ENCODE measurements around the gene FMN1. TPM values are rescaled to one million over a fixed set of nuclear protein-coding genes. Genes with fewer than 3 reads are reported as not detected.
"Not testable (repeated sequence)": the region's sequence is repeated elsewhere in the genome, so short reads cannot be mapped to it uniquely, and the experiment has no call there.

FMN1 gene
- total and polyA plus RNA-seq, 7 donors = 3.0 to 19.9 (median 6.7) TPM

DNA sequence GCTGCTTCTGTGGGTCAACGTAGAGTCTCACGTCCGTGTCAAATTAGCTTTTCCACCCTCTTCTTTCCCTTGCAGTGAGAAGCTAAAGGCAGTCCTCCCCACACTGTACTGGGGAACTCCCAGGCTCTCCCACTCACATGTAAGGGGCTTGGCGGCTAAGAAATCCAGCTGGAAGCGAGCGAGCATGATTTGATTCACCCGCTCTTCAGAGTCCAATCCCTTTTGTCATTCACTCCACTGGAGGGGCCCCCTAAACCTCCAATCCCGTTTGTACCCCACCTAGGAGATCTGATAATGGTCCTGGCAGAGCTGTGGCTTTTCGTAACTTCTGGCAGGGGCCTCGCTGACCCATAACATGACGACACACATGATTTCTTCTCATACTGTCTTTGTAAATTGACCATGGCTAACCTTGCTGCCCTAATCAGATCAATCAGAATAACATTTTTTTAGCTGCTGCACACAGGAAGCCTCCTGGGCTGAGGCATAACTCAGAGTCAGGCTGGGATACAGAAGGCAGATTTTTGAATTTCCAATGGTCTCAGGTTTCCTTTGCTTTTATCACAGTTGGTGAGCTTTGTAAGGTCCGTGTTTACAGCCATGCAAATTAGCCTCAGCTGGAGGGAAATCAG is 241.5 kb downstream of the FMN1 start:
- Histone ChIP-seq H3K4me1 (peaks cover 0 to 26% (median 7%) of the 10 kb centered on the region in 4 donors), H3K27me3 (no peaks in the 10 kb centered on the region), H3K4me3 (no peak overlapping the region), H3K36me3 (no peaks in the 10 kb centered on the region), H3K9me3 (no peaks in the 10 kb centered on the region), H3K27ac (no peak overlapping the region)
- WGBS, 2 donors = 86 to 87% methylated on average over 12 of the region's 12 CpGs
- intact Hi-C loops (cut with DNase I) = no loop called here
- DNase-seq = no peak
- no peak for TF ChIP-seq POLR2AphosphoS5 (IDR thresholded peaks at IDR 0.05)
- TF ChIP-seq POLR2A (IDR thresholded peaks at IDR 0.05) = no peak
- TF ChIP-seq, protein P1, sequence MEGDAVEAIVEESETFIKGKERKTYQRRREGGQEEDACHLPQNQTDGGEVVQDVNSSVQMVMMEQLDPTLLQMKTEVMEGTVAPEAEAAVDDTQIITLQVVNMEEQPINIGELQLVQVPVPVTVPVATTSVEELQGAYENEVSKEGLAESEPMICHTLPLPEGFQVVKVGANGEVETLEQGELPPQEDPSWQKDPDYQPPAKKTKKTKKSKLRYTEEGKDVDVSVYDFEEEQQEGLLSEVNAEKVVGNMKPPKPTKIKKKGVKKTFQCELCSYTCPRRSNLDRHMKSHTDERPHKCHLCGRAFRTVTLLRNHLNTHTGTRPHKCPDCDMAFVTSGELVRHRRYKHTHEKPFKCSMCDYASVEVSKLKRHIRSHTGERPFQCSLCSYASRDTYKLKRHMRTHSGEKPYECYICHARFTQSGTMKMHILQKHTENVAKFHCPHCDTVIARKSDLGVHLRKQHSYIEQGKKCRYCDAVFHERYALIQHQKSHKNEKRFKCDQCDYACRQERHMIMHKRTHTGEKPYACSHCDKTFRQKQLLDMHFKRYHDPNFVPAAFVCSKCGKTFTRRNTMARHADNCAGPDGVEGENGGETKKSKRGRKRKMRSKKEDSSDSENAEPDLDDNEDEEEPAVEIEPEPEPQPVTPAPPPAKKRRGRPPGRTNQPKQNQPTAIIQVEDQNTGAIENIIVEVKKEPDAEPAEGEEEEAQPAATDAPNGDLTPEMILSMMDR (IDR thresholded peaks at IDR 0.05) = no peak
- TF ChIP-seq EP300 (IDR thresholded peaks at IDR 0.05) = no peak

DNA sequence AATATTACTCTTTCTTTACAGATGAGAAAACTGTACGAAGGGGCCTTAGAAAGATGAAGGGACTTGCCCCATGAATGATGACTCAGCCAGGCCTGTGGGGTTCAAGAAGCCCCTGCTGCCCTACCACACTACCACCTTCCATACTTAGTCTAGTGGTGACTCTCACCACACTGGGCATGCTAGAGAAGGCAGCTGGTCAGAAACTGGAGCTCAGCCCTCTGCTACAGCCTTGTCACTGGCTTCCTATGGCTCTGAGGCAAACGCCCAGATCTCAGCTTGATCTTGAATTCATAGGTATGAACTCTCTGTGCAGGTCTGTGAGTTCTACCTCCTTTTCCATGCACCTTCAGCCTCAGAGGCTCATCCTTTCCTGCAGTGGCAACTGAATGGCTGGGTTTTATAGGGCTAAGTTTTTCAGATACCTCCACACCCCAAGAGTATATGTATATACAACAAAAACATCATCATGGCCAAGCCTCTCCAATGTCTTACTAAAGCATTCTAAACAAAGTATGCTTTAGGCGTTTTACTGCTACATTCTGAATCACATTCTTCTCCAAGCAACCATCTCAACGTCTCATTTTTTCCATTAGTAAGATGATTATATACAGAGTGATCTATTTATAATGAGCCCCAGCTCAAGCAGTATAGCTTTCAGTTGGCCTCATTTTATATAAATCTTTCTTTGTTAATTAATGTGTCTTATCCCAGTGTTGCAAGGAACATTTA is 242.6 kb downstream of the FMN1 start:
- Histone ChIP-seq H3K9me3 (no peaks in the 10 kb centered on the region), H3K27me3 (no peaks in the 10 kb centered on the region), H3K27ac (no peak overlapping the region), H3K36me3 (no peaks in the 10 kb centered on the region), H3K4me1 (peaks cover 0 to 24% (median 7%) of the 10 kb centered on the region in 4 donors), H3K4me3 (no peak overlapping the region)
- DNase-seq = no peak
- TF ChIP-seq EP300 (IDR thresholded peaks at IDR 0.05) (no peak), POLR2A (IDR thresholded peaks at IDR 0.05) (no peak), POLR2AphosphoS5 (IDR thresholded peaks at IDR 0.05) (no peak)
- TF ChIP-seq, protein P1 (IDR thresholded peaks at IDR 0.05) = no peak
- WGBS, 2 donors = 77 to 83% methylated on average over 4 of the region's 4 CpGs
- intact Hi-C loops (cut with DNase I) = no loop called here

DNA sequence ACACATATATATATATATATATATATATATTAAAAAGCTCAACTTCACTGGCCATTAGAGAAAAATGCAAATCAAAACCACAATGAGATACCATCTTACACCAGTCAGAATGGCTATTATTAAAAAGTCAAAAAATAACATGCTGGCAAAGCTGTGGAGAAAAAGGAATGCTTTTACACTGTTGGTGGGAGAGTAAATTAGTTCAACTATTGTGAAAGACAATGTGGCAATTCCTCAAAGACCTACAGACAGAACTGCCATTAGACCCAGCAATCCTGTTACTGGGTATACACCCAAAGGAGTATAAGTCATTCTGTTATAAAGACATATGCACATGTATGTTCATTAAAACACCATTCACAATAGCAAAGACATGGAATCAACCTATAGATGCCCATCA is 244.5 kb downstream of the FMN1 start:
- H3K4me3 ChIP-seq; intact Hi-C loops (cut with DNase I); DNase-seq; H3K27me3 ChIP-seq; H3K36me3 ChIP-seq; H3K27ac ChIP-seq; H3K9me3 ChIP-seq; H3K4me1 ChIP-seq: not testable (repeated sequence)

DNA sequence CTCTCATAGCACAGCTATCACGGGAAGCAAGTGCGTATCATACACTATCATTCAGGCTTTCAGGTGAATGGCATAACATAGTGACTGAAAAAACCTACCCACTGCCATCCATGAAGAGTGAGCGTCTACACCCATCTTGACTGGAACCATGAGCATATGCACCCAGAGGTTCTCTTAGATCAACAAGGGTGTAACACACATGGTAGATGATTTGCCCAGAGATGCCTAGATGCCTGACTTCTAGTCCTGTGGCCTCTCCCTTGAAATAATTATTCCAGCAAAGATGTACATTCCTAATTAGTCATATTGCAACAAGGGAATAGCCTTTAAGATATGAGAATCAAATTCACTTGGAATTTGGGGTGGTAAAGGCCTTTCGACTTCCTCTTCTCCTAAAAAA is 248.3 kb downstream of the FMN1 start:
- Histone ChIP-seq H3K36me3 (no peaks in the 10 kb centered on the region), H3K4me3 (no peak overlapping the region), H3K27ac (no peak overlapping the region), H3K4me1 (peaks cover 0 to 16% (median 6%) of the 10 kb centered on the region in 4 donors), H3K27me3 (no peaks in the 10 kb centered on the region), H3K9me3 (no peaks in the 10 kb centered on the region)
- no peak for TF ChIP-seq POLR2A (IDR thresholded peaks at IDR 0.05)
- TF ChIP-seq, protein P1 (IDR thresholded peaks at IDR 0.05) = no peak
- no peak for TF ChIP-seq POLR2AphosphoS5 (IDR thresholded peaks at IDR 0.05)
- TF ChIP-seq EP300 (IDR thresholded peaks at IDR 0.05) = no peak
- no peak for DNase-seq
- intact Hi-C loops (cut with DNase I) = no loop called here
- WGBS, 2 donors = 95 to 98% methylated on average over 4 of the region's 4 CpGs

DNA sequence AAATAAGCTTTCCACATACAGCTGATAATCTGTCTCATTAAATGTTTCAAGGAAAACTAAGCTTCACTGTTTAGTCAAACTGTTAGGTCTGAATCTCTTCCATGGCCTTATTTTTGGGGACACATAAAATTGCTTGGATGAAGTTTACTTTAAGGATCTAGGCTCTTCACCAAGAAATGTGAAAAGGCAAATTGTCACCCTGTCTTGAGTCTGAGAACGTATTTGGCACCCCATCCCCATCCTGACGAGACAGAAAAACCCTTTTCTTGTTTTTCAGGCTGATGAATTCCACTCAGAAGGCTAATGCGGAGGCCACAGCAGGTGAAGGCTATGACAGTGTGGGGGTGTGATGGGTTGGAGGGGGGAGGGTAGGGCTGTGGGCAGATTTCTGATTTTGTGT is 250.1 kb downstream of the FMN1 start:
- Histone ChIP-seq H3K27ac (peak overlapping the region in 1 of 4 donors; percentile 33), H3K36me3 (no peaks in the 10 kb centered on the region), H3K4me3 (no peak overlapping the region), H3K9me3 (no peaks in the 10 kb centered on the region), H3K27me3 (no peaks in the 10 kb centered on the region), H3K4me1 (peaks cover 0 to 16% (median 6%) of the 10 kb centered on the region in 4 donors)
- no peak for DNase-seq
- 87 to 95% methylated on average over 3 of the region's 3 CpGs for WGBS, 2 donors
- intact Hi-C loops (cut with DNase I) = no loop called here
- TF ChIP-seq EP300 (IDR thresholded peaks at IDR 0.05) (no peak), POLR2A (IDR thresholded peaks at IDR 0.05) (no peak), POLR2AphosphoS5 (IDR thresholded peaks at IDR 0.05) (no peak)
- TF ChIP-seq, protein P1 (IDR thresholded peaks at IDR 0.05) = no peak
